K562 (cell line): Measurements from ENCODE around the gene MAP1LC3A.

Experiments used
- GATAD2B ChIP-seq: fragments of 450-650 bp; IDR thresholded peaks from 2 replicates; pipeline ENCODE4 v1.6.1; 2017; ENCODE audit warnings: mild to moderate bottlenecking, borderline replicate concordance
- TBP ChIP-seq: optimal IDR thresholded peaks from 2 replicates; pipeline ENCODE3; 2011; ENCODE audit warnings: low read depth, low read length, improper control_type of control experiment
- ZBTB7A ChIP-seq: IDR thresholded peaks from 2 replicates; pipeline ENCODE4 v1.6.1; 2011; ENCODE audit warnings: low read depth, mild to moderate bottlenecking, low read length, moderate library complexity, borderline replicate concordance; ENCODE audit not compliant: control insufficient read depth

GRCh38 chr20:34557936-34558319, 590 bp upstream of the MAP1LC3A start:
- no peak for TF ChIP-seq TBP
- TF ChIP-seq ZBTB7A: no peak
- no peak for TF ChIP-seq GATAD2B
